DMS53 treated with DMSO at 0.1 percent for 48 hours (cell line): Measurements from ENCODE around the gene ANKRD31.
A peak's percentile ranks its signal among the peaks of the same experiment; 100 is the strongest.

Source experiments
- DNase-seq: peaks from one replicate; lab custom pipeline; 2025; ENCODE audit not compliant: unreplicated experiment; lab: John Stamatoyannopoulos, UW

Gene ANKRD31

GRCh38 chr5:75040973-75041372 is 195.7 kb downstream of the ANKRD31 start:
- no peak for DNase-seq

- DNase-seq, result peak; percentile 82
These were observed 199.6 kb downstream of the ANKRD31 start for GRCh38 chr5:75037106-75037505.

GRCh38 chr5:75034137-75034739 is 202.4 kb downstream of the ANKRD31 start:
- DNase-seq, result peak; percentile 39

GRCh38 chr5:75031366-75031765 is 205.3 kb downstream of the ANKRD31 start:
- no peak for DNase-seq

- DNase-seq, result no peak
These were observed 208.6 kb downstream of the ANKRD31 start for GRCh38 chr5:75028090-75028489.

GRCh38 chr5:75023368-75024159 is 213.1 kb downstream of the ANKRD31 start:
- no peak for DNase-seq

GRCh38 chr5:75021800-75022199 is 214.9 kb downstream of the ANKRD31 start:
- no peak for DNase-seq

- no peak for DNase-seq
These were observed 215.5 kb downstream of the ANKRD31 start for GRCh38 chr5:75021219-75021618.

- DNase-seq, result peak; percentile 36
These were observed 216.5 kb downstream of the ANKRD31 start for GRCh38 chr5:75020016-75020656.

GRCh38 chr5:75018805-75019587 is 217.7 kb downstream of the ANKRD31 start:
- DNase-seq, result no peak
